Right lobe of liver (tissue), 6 donors: ENCODE data around the gene RNGTT. TPM values are rescaled to one million over a fixed set of nuclear protein-coding genes. Genes with fewer than 3 reads are reported as not detected.
"Not testable (repeated sequence)": the region's sequence is repeated elsewhere in the genome, so short reads cannot be mapped to it uniquely, and the experiment has no call there.

Experiments used
- ATAC-seq, 4 donors: fragments of 200-7000 bp; cut with Tn5 transposase; one replicate each; pipeline ENCODE4 v1.9.1; 2020; ENCODE audit warnings: mild to moderate bottlenecking in 4 of 4, moderate library complexity in 4 of 4
- DNase-seq, 3 donors: peaks; one replicate each; pipeline ENCODE4 v3.0.0-alpha.2; 2020
- H3K27ac ChIP-seq, 3 donors: fragments of 200-600 bp; one replicate each; pipeline ENCODE4 v1.8.0; 2022
- H3K27me3 ChIP-seq, 2 donors: fragments of 200-600 bp; one replicate each; pipeline ENCODE4 v1.8.0; 2022
- H3K36me3 ChIP-seq, 4 donors: fragments of 200-600 bp; sonication (generic) in 1 of 4; one replicate each; pipeline versions ENCODE4 v1.5.1 to v1.8.0; 2017 to 2022; ENCODE audit warnings: control low read depth in 1 of 4
- H3K4me1 ChIP-seq, 4 donors: fragments of 200-600 bp; sonication (generic) in 1 of 4; one replicate each; pipeline versions ENCODE4 v1.5.1 to v1.8.0; 2017 to 2022; ENCODE audit warnings: control low read depth in 1 of 4
- H3K4me3 ChIP-seq, 3 donors: fragments of 200-600 bp; one replicate each; pipeline ENCODE4 v1.8.0; 2022
- H3K9me3 ChIP-seq, 4 donors: fragments of 200-600 bp; sonication (generic) in 1 of 4; one replicate each; pipeline versions ENCODE4 v1.5.1 to v1.8.0; 2017 to 2022; ENCODE audit warnings: control low read depth in 1 of 4
- CTCF ChIP-seq, 4 donors: fragments of 200-600 bp in 3 of 4; fragments of 450-650 bp in 1 of 4; IDR thresholded peaks; one replicate each; pipeline versions ENCODE4 v1.5.1 to v1.8.0; 2016 to 2022; ENCODE audit warnings: antibody characterized with exemption in 4 of 4, mild to moderate bottlenecking in 2 of 4
- POLR2A ChIP-seq: fragments of 450-650 bp; IDR thresholded peaks from one replicate; pipeline ENCODE4 v1.6.1; 2017; ENCODE audit warnings: antibody characterized with exemption, mild to moderate bottlenecking
- WGBS: methylation state at CpG from one replicate; pipeline ENCODE4 v1.1.6; 2018; ENCODE audit warnings: low coverage, low lambda C conversion rate; ENCODE audit not compliant: insufficient coverage; ENCODE audit errors: missing lambda C conversion rate; 5-methylcytosine and 5-hydroxymethylcytosine counted together
- intact Hi-C, 2 donors: fragments of 100-400 bp; cut with DNase I; formaldehyde crosslinking; loops; one replicate each; pipeline versions ENCODE4 v1.11.2 to v1.14.1; 2022
- total RNA-seq, 6 experiments: library from RNA; depleted of rRNA in 2 of 6; stranded (reverse); fragments of >200 nt in 2 of 6; fragmentation: NEBNext Ultra II Directional in 3 of 6; extraction: Animal tissue kit (Norgen Biotek cat#: 25700) in 3 of 6; gene quantifications; one replicate each; pipeline versions ENCODE4 v1.1.0 to v1.2.4, GENCODE V29; 2016 to 2023
- donor health status: DM: no; HTN: yes; CAD: no.
- donor health status: DM: no; HTN: no; CAD: no.
- donor health status: DM: no; HTN: no; CAD: no.
- donor health status: DM: no; HTN: yes; CAD: no.
- donor health status: DM: no; HTN: yes; CAD: no.

RNGTT gene
- total RNA-seq, 6 experiments from 2014 or later = 5.7 to 11.2 (median 6.5) TPM

GRCh38 chr6:88741071-88741470 lies 222.3 kb downstream of the RNGTT start:
- no peaks in the 10 kb centered on the region for H3K4me1 ChIP-seq
- DNase-seq (no peak), ATAC-seq (no peak)
- H3K9me3 ChIP-seq = no peaks in the 10 kb centered on the region
- H3K4me3 ChIP-seq = no peak overlapping the region
- WGBS = 99% methylated on average over 7 of the region's 7 CpGs
- intact Hi-C loops = no loop called here
- no peak overlapping the region for H3K27ac ChIP-seq
- no peaks in the 10 kb centered on the region for H3K27me3 ChIP-seq
- TF ChIP-seq CTCF (IDR thresholded peaks at IDR 0.05) (no peak), POLR2A (no peak)
- H3K36me3 ChIP-seq = no peaks in the 10 kb centered on the region

- no peak for DNase-seq
- 97% methylated on average over 4 of the region's 4 CpGs for WGBS
- Histone ChIP-seq H3K27ac (no peak overlapping the region), H3K27me3 (no peaks in the 10 kb centered on the region), H3K4me1 (no peaks in the 10 kb centered on the region), H3K36me3 (no peaks in the 10 kb centered on the region), H3K9me3 (no peaks in the 10 kb centered on the region), H3K4me3 (no peak overlapping the region)
- ATAC-seq = no peak
- intact Hi-C loops = no loop called here
- TF ChIP-seq CTCF (IDR thresholded peaks at IDR 0.05) = no peak
- no peak for TF ChIP-seq POLR2A
Observed at GRCh38 chr6:88734544-88734943, 228.9 kb downstream of the RNGTT start.

GRCh38 chr6:88730611-88731011 lies 232.8 kb downstream of the RNGTT start:
- Histone ChIP-seq H3K27me3 (no peaks in the 10 kb centered on the region), H3K27ac (no peak overlapping the region), H3K4me1 (no peaks in the 10 kb centered on the region), H3K36me3 (no peaks in the 10 kb centered on the region), H3K4me3 (no peak overlapping the region), H3K9me3 (no peaks in the 10 kb centered on the region)
- TF ChIP-seq CTCF (IDR thresholded peaks at IDR 0.05) = no peak
- no peak for TF ChIP-seq POLR2A
- 100% methylated on average over 4 of the region's 4 CpGs for WGBS
- no peak for DNase-seq
- ATAC-seq = no peak
- intact Hi-C loops = no loop called here

GRCh38 chr6:88728756-88729155 lies 234.7 kb downstream of the RNGTT start:
- ATAC-seq = no peak
- no peaks in the 10 kb centered on the region for H3K4me1 ChIP-seq
- no peaks in the 10 kb centered on the region for H3K27me3 ChIP-seq
- no peak for TF ChIP-seq POLR2A
- no peak for TF ChIP-seq CTCF (IDR thresholded peaks at IDR 0.05)
- H3K9me3 ChIP-seq = no peaks in the 10 kb centered on the region
- 73% methylated on average over 5 of the region's 10 CpGs for WGBS
- intact Hi-C loops = no loop called here
- no peak overlapping the region for H3K27ac ChIP-seq
- DNase-seq = no peak
- H3K36me3 ChIP-seq = no peaks in the 10 kb centered on the region
- no peak overlapping the region for H3K4me3 ChIP-seq

- H3K9me3 ChIP-seq, DNase-seq, H3K4me3 ChIP-seq, H3K36me3 ChIP-seq, H3K27ac ChIP-seq, intact Hi-C loops, ATAC-seq, H3K27me3 ChIP-seq, H3K4me1 ChIP-seq: not testable (repeated sequence)
- 100% methylated on average over 1 of the region's 1 CpG for WGBS
Observed at GRCh38 chr6:88726409-88726808, 237.0 kb downstream of the RNGTT start.
